ENCODE measurements around the gene SYP. TPM values are rescaled to one million over a fixed set of nuclear protein-coding genes. Genes with fewer than 3 reads are reported as not detected.

Gene SYP
- total RNA-seq, 1 donor from 2014 or later, result under 0.01 TPM

GRCh38 chrX:49142264-49142663 is 57.7 kb downstream of the SYP start:
- DNase-seq (ENCODE audit: low read depth in 2 of 2), result peak in 1 of 2 donors; percentile 30

- no peak for DNase-seq (ENCODE audit: low read depth in 2 of 2)
Measured at GRCh38 chrX:49139713-49140112, 60.3 kb downstream of the SYP start.

Other genes with a start within 250 kb of the SYP start
- gene OTUD5, start 242.6 kb downstream of the SYP start, total RNA-seq, result 19.4 and 23.8 TPM in 2 replicates
- gene KCND1, start 228.3 kb downstream of the SYP start, total RNA-seq, result 0.20 and 0.22 TPM in 2 replicates
- gene GRIPAP1, start 197.9 kb downstream of the SYP start, total RNA-seq, result 12.4 and 19.6 TPM in 2 replicates
- gene TFE3, start 156.8 kb downstream of the SYP start, total RNA-seq, result 8.3 TPM in 2 replicates
- 0.44 and 0.79 TPM in 2 replicates for gene CCDC120, start 141.2 kb downstream of the SYP start, total RNA-seq
- gene PRAF2, start 126.2 kb downstream of the SYP start, total RNA-seq, result 3.5 and 4.2 TPM in 2 replicates
- 14.6 and 15.9 TPM in 2 replicates for gene WDR45, start 120.3 kb downstream of the SYP start, total RNA-seq
- gene GPKOW, start 76.5 kb downstream of the SYP start, total RNA-seq, result 16.3 and 16.6 TPM in 2 replicates
- gene MAGIX, start 37.4 kb downstream of the SYP start, total RNA-seq, result 0.60 and 0.65 TPM in 2 replicates
- gene PLP2, start 28.3 kb downstream of the SYP start, total RNA-seq, result 6.7 and 12.6 TPM in 2 replicates
- 2.8 and 3.4 TPM in 2 replicates for gene PRICKLE3, start 13.8 kb downstream of the SYP start, total RNA-seq
- gene CACNA1F, start 33.1 kb upstream of the SYP start, total RNA-seq, result under 0.01 TPM in 1 of 2 replicates, not detected in the other
- 6.8 and 7.3 TPM in 2 replicates for gene CCDC22, start 35.3 kb upstream of the SYP start, total RNA-seq
- not detected in 2 replicates for gene FOXP3, start 64.5 kb upstream of the SYP start, total RNA-seq
- 1.3 and 4.6 TPM in 2 replicates for gene PPP1R3F, start 69.6 kb upstream of the SYP start, total RNA-seq
- gene GAGE10, start 103.5 kb upstream of the SYP start, total RNA-seq, result not detected in 2 replicates
- not detected in 2 replicates for gene GAGE12J, start 121.8 kb upstream of the SYP start, total RNA-seq
- not detected in 2 replicates for gene GAGE13, start 131.4 kb upstream of the SYP start, total RNA-seq